ENCODE results near the gene SH2D6.
A peak's percentile ranks its signal among the peaks of the same experiment; 100 is the strongest.

The SH2D6 gene

DNA sequence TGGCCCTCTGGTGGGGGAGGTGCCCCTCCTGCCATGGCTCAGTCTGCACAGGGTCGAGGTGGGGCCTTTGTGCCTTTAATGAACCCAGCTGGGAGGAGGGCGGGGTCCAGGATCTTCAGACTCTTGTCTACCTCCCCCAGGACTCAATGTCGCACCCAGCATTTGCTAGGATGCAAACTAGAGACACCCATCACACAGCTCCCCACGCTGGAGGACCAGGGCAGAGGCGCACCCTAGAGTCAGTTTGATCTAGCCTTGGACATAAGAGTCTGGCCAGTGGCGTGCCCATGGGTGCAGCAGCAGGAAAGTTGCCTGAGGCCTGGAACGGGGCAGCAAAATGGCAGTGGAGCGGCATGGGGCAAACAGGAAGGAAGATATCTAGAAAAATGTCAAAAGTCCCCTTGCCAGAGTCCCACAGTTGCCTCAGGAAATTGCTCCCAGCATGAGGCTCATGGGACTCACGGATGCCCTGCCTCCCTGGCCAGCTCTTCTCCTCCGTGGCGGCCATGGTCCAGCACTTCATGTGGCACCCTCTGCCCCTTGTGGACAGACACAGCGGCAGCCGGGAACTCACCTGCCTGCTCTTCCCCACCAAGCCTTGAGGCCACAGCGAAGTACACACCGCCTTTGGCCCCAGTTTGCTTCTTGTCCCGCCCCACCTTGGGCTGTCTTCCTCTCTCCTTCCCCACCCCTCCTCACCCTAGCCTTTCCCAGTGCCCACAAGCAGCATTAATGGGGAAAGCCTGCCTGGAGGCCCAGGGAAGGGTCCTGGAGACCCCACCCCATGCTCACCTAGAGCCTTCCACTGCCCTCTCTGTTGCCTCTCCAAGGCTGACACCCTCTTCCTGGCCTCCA is 17.7 kb downstream of the SH2D6 start:
- Histone ChIP-seq H3K27ac (replicated peaks) (peak overlapping the region; percentile 82), H3K4me3 (replicated peaks; ENCODE audit: insufficient read depth, low read length) (no peak overlapping the region), H3K27me3 (ENCODE audit: insufficient read depth, poor library complexity, severe bottlenecking) (no peaks in the 10 kb centered on the region)
- DNase-seq (ENCODE audit: low read depth in 1 of 2, low spot score in 1 of 2): no peak
- TF ChIP-seq POLR2AphosphoS5 (IDR thresholded peaks at IDR 0.05; ENCODE audit: low read depth): no peak
- TF ChIP-seq SPI1 (IDR thresholded peaks at IDR 0.05; ENCODE audit: borderline replicate concordance, low read depth): no peak
- TF ChIP-seq, protein P1, sequence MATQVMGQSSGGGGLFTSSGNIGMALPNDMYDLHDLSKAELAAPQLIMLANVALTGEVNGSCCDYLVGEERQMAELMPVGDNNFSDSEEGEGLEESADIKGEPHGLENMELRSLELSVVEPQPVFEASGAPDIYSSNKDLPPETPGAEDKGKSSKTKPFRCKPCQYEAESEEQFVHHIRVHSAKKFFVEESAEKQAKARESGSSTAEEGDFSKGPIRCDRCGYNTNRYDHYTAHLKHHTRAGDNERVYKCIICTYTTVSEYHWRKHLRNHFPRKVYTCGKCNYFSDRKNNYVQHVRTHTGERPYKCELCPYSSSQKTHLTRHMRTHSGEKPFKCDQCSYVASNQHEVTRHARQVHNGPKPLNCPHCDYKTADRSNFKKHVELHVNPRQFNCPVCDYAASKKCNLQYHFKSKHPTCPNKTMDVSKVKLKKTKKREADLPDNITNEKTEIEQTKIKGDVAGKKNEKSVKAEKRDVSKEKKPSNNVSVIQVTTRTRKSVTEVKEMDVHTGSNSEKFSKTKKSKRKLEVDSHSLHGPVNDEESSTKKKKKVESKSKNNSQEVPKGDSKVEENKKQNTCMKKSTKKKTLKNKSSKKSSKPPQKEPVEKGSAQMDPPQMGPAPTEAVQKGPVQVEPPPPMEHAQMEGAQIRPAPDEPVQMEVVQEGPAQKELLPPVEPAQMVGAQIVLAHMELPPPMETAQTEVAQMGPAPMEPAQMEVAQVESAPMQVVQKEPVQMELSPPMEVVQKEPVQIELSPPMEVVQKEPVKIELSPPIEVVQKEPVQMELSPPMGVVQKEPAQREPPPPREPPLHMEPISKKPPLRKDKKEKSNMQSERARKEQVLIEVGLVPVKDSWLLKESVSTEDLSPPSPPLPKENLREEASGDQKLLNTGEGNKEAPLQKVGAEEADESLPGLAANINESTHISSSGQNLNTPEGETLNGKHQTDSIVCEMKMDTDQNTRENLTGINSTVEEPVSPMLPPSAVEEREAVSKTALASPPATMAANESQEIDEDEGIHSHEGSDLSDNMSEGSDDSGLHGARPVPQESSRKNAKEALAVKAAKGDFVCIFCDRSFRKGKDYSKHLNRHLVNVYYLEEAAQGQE (IDR thresholded peaks at IDR 0.05; ENCODE audit: insufficient replicate concordance, low read depth): no peak
- TF ChIP-seq, protein P2, sequence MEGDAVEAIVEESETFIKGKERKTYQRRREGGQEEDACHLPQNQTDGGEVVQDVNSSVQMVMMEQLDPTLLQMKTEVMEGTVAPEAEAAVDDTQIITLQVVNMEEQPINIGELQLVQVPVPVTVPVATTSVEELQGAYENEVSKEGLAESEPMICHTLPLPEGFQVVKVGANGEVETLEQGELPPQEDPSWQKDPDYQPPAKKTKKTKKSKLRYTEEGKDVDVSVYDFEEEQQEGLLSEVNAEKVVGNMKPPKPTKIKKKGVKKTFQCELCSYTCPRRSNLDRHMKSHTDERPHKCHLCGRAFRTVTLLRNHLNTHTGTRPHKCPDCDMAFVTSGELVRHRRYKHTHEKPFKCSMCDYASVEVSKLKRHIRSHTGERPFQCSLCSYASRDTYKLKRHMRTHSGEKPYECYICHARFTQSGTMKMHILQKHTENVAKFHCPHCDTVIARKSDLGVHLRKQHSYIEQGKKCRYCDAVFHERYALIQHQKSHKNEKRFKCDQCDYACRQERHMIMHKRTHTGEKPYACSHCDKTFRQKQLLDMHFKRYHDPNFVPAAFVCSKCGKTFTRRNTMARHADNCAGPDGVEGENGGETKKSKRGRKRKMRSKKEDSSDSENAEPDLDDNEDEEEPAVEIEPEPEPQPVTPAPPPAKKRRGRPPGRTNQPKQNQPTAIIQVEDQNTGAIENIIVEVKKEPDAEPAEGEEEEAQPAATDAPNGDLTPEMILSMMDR (IDR thresholded peaks at IDR 0.05; ENCODE audit: insufficient read depth, low read length): no peak
- no peak for TF ChIP-seq GABPA (IDR thresholded peaks at IDR 0.05; ENCODE audit: low read depth)

DNA sequence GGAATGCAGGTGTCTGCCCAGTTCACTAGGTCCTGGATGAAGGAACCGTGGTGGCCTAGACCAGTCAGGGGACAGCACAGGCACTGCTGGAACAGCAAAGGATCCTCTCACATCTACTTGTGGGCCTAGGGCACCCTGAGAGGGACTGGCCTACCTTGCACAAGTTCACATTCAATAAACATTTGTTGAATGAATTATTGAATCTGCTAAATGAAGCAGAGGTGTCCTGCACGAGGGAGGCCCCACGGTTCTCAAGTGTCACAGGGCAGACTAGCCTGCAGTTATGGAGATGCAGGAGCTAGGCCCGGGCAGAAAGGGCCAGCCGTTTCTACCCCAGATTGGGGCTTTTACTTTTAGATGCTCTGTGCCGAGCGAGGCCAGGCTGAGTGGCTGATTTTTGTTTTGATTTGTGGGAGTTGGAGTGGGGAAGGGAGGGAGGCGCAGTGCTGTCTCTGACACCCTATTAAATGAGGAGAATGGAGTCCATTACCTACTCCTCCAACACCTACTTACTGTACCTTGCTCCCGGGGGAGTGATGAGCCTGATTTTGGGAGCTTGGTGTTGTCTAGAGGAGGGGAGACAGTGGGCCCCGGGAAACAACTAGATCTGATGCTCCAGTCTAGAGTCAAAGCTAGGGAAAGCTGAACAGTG is 18.4 kb downstream of the SH2D6 start:
- peak overlapping the region; percentile 82 for H3K27ac ChIP-seq (replicated peaks)
- H3K27me3 ChIP-seq (ENCODE audit: insufficient read depth, poor library complexity, severe bottlenecking): no peaks in the 10 kb centered on the region
- no peak for TF ChIP-seq SPI1 (IDR thresholded peaks at IDR 0.05; ENCODE audit: borderline replicate concordance, low read depth)
- TF ChIP-seq, protein P2 (IDR thresholded peaks at IDR 0.05; ENCODE audit: insufficient read depth, low read length): no peak
- TF ChIP-seq GABPA (IDR thresholded peaks at IDR 0.05; ENCODE audit: low read depth): no peak
- no peak for TF ChIP-seq POLR2AphosphoS5 (IDR thresholded peaks at IDR 0.05; ENCODE audit: low read depth)
- TF ChIP-seq, protein P1 (IDR thresholded peaks at IDR 0.05; ENCODE audit: insufficient replicate concordance, low read depth): no peak
- H3K4me3 ChIP-seq (replicated peaks; ENCODE audit: insufficient read depth, low read length): no peak overlapping the region
- no peak for DNase-seq (ENCODE audit: low read depth in 1 of 2, low spot score in 1 of 2)

DNA sequence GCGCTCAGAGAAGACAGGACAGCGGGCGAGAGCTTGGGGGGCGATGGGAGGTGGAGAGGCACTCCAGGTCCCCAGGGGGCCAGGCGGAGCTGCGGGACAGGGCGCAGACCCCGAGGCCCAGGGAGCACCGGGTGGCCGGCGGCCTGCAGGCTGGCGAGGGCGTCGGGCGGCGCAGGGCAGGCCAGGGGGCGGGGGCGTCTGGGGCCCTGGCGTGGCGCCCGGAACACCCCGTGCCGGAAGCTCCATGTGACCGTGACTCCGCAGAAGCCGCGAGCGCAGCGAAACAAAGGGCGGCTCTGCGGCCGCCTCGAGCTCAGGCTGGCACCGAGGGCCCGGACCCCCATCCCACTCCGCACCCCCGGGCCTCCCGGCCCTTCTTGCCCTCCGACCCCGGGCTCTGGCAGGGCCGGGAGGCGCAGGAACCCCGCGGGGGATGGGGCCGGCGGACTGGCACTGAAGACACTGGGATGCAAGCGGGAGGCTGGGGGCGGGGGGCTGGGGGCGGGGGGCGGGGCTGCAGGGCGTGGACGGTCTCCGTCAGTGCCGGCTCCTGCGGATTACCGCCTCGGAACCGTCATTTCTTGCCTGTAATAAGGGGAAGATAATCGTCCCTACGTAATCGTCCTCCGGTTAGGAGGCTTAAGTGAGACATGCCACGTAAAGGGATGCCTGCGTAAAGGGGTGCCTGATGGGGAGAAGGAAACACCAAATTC is 19.1 kb downstream of the SH2D6 start:
- peak overlapping the region; percentile 33 for H3K4me3 ChIP-seq (replicated peaks; ENCODE audit: insufficient read depth, low read length)
- peak overlapping the region; percentile 82 for H3K27ac ChIP-seq (replicated peaks)
- DNase-seq (ENCODE audit: low read depth in 1 of 2, low spot score in 1 of 2): peak; percentile 68 to 82
- TF ChIP-seq SPI1 (IDR thresholded peaks at IDR 0.05; ENCODE audit: borderline replicate concordance, low read depth) (no peak), GABPA (IDR thresholded peaks at IDR 0.05; ENCODE audit: low read depth) (peak; percentile 31; the same call in 1 of the 2 replicates), POLR2AphosphoS5 (IDR thresholded peaks at IDR 0.05; ENCODE audit: low read depth) (peak; percentile 64; the same call in 1 of the 2 replicates)
- TF ChIP-seq, protein P1 (IDR thresholded peaks at IDR 0.05; ENCODE audit: insufficient replicate concordance, low read depth): no peak
- H3K27me3 ChIP-seq (ENCODE audit: insufficient read depth, poor library complexity, severe bottlenecking): no peaks in the 10 kb centered on the region
